ENCODE data around the gene CARD11.

- TF ChIP-seq EP300 (IDR thresholded peaks at IDR 0.05; ENCODE audit: borderline replicate concordance in 1 of 2, low read depth in 1 of 2, low read length in 1 of 2) (no peak), POLR2AphosphoS5 (IDR thresholded peaks at IDR 0.05; ENCODE audit: low read depth, low read length) (no peak), CTCF (IDR thresholded peaks at IDR 0.05) (no peak), SMC3 (IDR thresholded peaks at IDR 0.05; ENCODE audit: low read depth, low read length) (no peak), FOSL2 (IDR thresholded peaks at IDR 0.05; ENCODE audit: borderline replicate concordance, low read depth) (no peak), FOXJ3 (CRISPR knock-in tag; IDR thresholded peaks at IDR 0.05) (no peak), MXI1 (IDR thresholded peaks at IDR 0.05; ENCODE audit: low read depth, low read length) (no peak), RAD21 (IDR thresholded peaks at IDR 0.05; ENCODE audit: low read length) (no peak), MEF2A (IDR thresholded peaks at IDR 0.05; ENCODE audit: borderline replicate concordance, low read depth) (no peak), REST (IDR thresholded peaks at IDR 0.05; ENCODE audit: low read depth, low read length) (no peak)
Measured at GRCh38 chr7:3055626-3056025, 12.0 kb upstream of the CARD11 start.

Data from SK-N-SH (cell line).